ENCODE measurements around the gene PTCD2. TPM values are rescaled to one million over a fixed set of nuclear protein-coding genes. Genes with fewer than 3 reads are reported as not detected.

Gene PTCD2
- total and polyA plus RNA-seq, 9 of the 15 experiments (the other 6 are each of a cell fraction or from before 2014, with no cell fraction given) = 11.9 to 28.5 (median 18.6) TPM

DNA sequence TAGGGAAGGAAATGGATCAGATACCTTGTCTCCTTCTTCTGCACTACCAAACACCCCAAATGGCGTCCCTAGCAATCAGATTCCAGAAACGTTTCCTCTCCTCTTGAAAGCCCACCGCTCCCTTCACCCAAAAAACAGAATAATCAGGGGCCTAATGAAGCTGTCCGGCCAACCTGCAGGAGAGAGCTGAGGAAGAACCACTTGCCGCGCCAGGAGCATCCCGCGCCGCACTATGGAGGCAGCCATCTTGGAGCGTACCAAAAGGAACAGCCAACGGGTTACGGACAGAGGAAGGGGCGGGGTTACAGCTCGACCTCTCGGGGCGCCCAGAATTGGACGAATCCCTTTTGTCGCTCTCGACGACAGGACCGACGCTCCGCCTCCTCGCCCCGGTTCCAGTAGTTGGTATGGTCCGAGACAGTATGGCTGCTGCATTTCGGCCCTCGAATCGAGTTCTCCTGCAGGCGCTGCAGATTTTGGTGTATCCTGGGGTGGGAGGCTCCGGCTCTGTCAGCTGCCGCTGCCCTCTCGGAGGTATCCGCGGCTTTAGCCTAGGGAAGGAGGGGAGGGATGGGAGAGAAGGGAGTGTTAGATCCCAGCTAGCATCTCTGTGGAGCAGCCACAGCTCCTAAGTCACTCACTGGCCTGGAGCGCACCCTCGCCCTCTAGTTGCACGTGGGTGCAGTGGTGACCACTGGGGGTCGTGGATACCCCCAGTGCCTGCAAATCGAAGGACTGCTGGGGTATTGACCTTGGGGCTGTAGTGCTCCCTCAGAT is at the start of gene PTCD2, which contains the start of gene MRPS27 (continued):
- TF ChIP-seq UBTF (IDR thresholded peaks at IDR 0.05; ENCODE audit: borderline replicate concordance in 1 of 2, low read depth in 2 of 2, low read length in 2 of 2) = 0 out of 4 replicates have a peak, but pooled peaks of 1 of the 2 experiments have one; percentile 52
- TF ChIP-seq RBBP5 (IDR thresholded peaks at IDR 0.05; ENCODE audit: borderline replicate concordance, insufficient read depth, low read length, poor library complexity, severe bottlenecking) = peak; percentile 92
- TF ChIP-seq NR2C2 (CRISPR knock-in tag; IDR thresholded peaks at IDR 0.05) = peak; percentile 87
- peak; percentile 97 for TF ChIP-seq NR2C2 (tag; IDR thresholded peaks at IDR 0.05)
- no peak for TF ChIP-seq NR4A1 (CRISPR knock-in tag; IDR thresholded peaks at IDR 0.05)
- peak; percentile 27; the same call in 1 of the 2 replicates for TF ChIP-seq NR4A1 (tag; IDR thresholded peaks at IDR 0.05)
- TF ChIP-seq, protein P1, sequence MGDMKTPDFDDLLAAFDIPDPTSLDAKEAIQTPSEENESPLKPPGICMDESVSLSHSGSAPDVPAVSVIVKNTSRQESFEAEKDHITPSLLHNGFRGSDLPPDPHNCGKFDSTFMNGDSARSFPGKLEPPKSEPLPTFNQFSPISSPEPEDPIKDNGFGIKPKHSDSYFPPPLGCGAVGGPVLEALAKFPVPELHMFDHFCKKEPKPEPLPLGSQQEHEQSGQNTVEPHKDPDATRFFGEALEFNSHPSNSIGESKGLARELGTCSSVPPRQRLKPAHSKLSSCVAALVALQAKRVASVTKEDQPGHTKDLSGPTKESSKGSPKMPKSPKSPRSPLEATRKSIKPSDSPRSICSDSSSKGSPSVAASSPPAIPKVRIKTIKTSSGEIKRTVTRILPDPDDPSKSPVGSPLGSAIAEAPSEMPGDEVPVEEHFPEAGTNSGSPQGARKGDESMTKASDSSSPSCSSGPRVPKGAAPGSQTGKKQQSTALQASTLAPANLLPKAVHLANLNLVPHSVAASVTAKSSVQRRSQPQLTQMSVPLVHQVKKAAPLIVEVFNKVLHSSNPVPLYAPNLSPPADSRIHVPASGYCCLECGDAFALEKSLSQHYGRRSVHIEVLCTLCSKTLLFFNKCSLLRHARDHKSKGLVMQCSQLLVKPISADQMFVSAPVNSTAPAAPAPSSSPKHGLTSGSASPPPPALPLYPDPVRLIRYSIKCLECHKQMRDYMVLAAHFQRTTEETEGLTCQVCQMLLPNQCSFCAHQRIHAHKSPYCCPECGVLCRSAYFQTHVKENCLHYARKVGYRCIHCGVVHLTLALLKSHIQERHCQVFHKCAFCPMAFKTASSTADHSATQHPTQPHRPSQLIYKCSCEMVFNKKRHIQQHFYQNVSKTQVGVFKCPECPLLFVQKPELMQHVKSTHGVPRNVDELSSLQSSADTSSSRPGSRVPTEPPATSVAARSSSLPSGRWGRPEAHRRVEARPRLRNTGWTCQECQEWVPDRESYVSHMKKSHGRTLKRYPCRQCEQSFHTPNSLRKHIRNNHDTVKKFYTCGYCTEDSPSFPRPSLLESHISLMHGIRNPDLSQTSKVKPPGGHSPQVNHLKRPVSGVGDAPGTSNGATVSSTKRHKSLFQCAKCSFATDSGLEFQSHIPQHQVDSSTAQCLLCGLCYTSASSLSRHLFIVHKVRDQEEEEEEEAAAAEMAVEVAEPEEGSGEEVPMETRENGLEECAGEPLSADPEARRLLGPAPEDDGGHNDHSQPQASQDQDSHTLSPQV (IDR thresholded peaks at IDR 0.05) = peak; percentile 66; the same call in 1 of the 2 replicates
- peak; percentile 27; the same call in 1 of the 2 replicates for TF ChIP-seq ZNF263 (CRISPR knock-in tag; IDR thresholded peaks at IDR 0.05; ENCODE audit: borderline replicate concordance)
- no peak for TF ChIP-seq STAG1 (CRISPR knock-in tag; IDR thresholded peaks at IDR 0.05; ENCODE audit: borderline replicate concordance)
- TF ChIP-seq TARDBP (IDR thresholded peaks at IDR 0.05) = no peak
- peak; percentile 46; the same call in 1 of the 2 replicates for TF ChIP-seq KLF13 (tag; IDR thresholded peaks at IDR 0.05; ENCODE audit: borderline replicate concordance, low read depth)
- TF ChIP-seq ETV1 (tag; conservative IDR thresholded peaks at IDR 0.05; ENCODE audit: low read depth) = 0 out of 2 replicates have a peak, but pooled peaks have one; percentile 51
- TF ChIP-seq POLR2AphosphoS2 (IDR thresholded peaks at IDR 0.05; ENCODE audit: low read length) = no peak
- peak; percentile 59; the same call in 1 of the 2 replicates for TF ChIP-seq ZNF644 (tag; IDR thresholded peaks at IDR 0.05; ENCODE audit: low read depth)
- TF ChIP-seq ESRRA (IDR thresholded peaks at IDR 0.05; ENCODE audit: borderline replicate concordance, low read depth) = peak; percentile 42; the same call in 1 of the 2 replicates
- TF ChIP-seq PKNOX1 (IDR thresholded peaks at IDR 0.05) = peak; percentile 65
- TF ChIP-seq XRCC5 (IDR thresholded peaks at IDR 0.05; ENCODE audit: low read depth, low read length) = 0 out of 2 replicates have a peak, but pooled peaks have one; percentile 19
- no peak for TF ChIP-seq IFI16 (CRISPR knock-in tag; IDR thresholded peaks at IDR 0.05)
- no peak for TF ChIP-seq ZNF589 (CRISPR knock-in tag; IDR thresholded peaks at IDR 0.05; ENCODE audit: low read depth)
- peak; percentile 54; the same call in 1 of the 2 replicates for TF ChIP-seq PTBP1 (IDR thresholded peaks at IDR 0.05; ENCODE audit: low read depth, low read length)
